HG03457 (cell line): ENCODE measurements around the gene FAM111A.

Experiments
- ATAC-seq: cut with Tn5 transposase; IDR thresholded peaks from one replicate; pipeline ENCODE4 v1.9.1; 2021; ENCODE audit warnings: moderate number of reproducible peaks; ENCODE audit not compliant: unreplicated experiment

FAM111A gene

DNA sequence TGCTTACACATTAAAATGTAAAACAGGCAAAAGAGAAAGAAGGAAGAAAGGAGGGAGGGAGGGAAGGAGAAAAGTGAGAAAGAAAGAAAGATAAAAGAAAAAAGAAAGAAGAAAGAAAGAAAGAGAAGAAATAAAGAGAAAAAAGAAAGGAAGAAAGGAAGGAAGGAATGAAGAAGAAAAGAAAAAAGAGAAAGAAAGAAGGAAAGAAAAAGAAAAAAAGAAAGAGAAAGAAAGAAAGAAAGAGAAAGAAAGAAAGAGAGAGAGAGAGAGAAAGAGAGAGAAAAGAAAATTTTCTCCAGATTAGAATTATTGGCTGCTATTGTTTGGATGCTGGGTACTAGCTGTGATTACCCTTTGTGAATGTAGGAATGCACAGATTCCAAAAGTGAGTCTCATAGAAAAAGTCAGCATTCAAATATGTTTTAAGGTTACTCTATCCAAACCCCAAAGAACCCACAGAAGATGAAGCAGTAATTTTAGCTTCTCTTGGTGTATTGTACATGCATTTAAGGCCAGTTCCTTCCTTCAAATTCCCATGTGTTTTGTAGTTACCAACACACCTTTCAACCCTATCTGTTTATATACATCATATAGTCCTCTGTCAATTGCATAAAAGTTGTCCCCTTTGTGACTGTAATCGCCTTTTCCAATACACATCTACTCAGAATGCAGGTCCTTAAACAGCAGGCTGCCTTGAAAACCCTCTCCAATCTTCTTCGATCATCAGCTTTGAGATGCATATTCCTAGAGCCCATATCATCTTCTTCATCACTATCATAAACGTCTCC, 789 bp upstream of the FAM111A start:
- ATAC-seq = no peak

DNA sequence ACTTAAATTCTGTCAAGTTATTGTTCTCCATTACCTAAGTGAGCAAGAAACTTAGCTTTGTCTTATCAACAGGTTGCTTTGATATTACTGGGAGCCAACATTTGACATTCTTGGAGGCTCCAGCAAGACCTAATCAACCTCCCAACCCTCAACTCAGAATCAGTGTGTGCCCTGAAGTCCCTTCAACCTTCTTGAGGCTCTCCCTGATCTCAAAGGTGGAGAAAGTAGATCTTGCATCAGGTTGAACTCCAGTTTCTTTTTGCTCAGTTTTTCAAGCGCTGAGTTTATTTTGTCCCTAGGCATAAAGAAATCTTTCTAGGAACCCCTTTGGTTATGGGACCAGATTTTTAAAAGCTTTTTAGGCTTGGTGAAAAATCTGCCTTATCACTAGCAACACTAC, 1.4 kb downstream of the FAM111A start:
- no peak for ATAC-seq

DNA sequence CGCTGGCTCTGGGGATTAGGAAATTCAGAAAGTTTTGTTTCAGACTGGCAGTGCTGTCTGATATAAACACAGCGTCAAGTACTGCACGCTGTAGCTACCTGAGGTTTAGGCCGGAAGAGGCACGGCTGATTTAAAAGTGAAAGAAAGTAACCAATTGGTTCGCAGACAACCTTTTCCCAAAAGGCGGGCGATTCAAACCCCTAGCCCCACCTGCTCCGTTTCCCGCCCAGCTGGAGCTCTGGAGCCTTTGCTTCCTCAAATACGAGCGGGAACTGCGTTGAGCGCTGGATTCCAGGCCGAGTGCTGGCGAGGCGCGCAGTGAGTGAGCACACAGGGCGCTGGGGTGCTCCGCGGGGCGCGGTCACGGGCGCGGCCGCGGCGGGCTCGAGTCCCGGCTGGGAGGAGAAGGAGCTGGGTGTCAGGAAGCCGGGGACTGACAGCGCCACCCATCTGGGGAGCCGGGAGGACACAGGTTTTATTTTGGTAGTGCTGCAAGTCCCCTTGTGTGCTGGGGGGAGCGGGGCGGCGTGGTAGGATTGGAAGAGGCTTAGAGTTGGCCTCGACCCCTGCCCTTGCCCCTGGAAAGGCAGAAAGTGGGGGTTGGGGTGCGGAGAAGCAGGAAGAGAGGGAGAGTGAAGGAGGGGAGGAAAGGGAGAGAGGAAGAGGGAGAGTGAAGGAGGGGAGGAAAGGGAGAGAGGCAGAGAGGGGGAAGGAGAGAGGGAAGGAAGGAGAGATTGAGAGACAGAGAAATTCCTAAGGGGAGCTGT, 2.1 kb downstream of the FAM111A start:
- ATAC-seq = peak; percentile 47

DNA sequence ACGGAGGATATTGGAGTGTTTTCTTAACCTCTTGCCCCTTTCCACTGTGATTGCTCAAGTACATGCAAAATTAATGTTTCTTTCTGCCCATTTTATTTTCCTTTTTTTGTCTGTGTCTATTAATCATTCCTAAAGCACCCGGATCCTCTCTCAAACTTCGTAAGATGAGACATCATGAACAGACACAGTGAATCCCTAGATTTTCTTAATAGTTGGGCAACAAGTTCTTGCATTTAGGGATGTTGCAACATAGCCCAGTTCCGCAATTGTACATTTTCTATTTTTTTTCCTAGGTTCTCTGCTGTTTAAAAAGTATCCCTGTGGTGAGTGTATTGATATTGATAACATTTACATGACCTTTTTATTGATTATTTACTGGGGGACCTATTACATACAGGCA, 2.9 kb downstream of the FAM111A start:
- ATAC-seq = no peak

DNA sequence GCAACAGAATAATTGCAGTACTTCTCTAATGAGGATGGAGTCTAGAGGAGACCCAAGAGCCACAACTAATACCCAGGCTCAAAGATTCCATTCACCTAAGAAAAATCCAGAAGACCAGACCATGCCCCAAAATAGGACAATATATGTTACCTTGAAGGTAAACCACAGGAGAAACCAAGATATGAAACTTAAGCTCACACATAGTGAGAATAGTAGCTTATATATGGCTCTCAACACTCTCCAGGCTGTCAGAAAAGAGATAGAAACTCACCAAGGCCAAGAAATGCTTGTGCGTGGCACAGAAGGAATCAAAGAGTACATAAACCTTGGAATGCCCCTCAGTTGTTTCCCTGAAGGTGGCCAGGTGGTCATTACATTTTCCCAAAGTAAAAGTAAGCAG, 9.1 kb downstream of the FAM111A start:
- peak; percentile 43 for ATAC-seq

DNA sequence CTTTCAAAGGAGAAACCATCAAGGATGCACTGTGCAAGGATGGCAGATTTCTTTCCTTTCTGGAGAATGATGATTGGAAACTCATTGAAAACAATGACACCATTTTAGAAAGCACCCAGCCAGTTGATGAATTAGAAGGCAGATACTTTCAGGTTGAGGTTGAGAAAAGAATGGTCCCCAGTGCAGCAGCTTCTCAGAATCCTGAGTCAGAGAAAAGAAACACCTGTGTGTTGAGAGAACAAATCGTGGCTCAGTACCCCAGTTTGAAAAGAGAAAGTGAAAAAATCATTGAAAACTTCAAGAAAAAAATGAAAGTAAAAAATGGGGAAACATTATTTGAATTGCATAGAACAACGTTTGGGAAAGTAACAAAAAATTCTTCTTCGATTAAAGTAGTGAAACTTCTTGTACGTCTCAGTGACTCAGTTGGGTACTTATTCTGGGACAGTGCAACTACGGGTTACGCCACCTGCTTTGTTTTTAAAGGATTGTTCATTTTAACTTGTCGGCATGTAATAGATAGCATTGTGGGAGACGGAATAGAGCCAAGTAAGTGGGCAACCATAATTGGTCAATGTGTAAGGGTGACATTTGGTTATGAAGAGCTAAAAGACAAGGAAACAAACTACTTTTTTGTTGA, 9.8 kb downstream of the FAM111A start:
- ATAC-seq = no peak

DNA sequence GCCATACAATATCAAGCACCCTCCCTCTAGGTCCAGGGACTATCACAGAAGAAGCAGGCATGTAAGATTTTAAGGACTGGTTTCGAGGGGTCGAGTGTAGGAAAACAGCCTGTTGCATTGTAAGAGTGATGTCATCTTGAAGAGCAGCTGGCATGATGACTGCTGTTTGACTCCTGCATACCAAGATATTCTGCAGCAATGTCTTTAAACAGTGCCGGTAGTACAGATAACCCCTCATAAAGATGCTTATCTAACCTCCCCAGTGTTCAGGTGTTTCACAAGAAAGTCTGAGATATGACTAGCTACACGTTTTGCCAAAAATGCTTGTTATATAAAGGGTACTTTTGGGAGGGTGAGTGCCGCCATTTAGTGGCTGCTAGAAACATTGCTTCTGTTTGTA, 12.0 kb downstream of the FAM111A start:
- ATAC-seq = no peak

DNA sequence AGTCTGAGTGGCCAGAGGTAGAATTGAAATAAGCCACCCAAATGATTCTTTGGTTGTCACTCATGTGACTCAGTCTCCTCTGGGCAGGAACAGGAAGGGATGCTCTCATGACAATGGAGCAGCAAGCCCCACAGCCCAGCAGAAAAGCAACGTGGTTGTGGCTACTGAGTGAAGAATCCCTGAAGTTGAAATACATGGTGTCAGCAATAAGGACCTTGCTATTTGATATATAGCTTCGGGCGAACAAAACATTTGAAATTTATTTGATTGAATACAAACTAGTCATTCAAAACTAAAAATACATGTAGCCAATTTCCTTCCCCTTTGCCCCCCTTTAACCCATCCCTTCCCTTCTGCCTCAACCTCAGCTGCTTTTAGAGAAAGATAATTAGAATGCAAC, 14.8 kb downstream of the FAM111A start:
- no peak for ATAC-seq

DNA sequence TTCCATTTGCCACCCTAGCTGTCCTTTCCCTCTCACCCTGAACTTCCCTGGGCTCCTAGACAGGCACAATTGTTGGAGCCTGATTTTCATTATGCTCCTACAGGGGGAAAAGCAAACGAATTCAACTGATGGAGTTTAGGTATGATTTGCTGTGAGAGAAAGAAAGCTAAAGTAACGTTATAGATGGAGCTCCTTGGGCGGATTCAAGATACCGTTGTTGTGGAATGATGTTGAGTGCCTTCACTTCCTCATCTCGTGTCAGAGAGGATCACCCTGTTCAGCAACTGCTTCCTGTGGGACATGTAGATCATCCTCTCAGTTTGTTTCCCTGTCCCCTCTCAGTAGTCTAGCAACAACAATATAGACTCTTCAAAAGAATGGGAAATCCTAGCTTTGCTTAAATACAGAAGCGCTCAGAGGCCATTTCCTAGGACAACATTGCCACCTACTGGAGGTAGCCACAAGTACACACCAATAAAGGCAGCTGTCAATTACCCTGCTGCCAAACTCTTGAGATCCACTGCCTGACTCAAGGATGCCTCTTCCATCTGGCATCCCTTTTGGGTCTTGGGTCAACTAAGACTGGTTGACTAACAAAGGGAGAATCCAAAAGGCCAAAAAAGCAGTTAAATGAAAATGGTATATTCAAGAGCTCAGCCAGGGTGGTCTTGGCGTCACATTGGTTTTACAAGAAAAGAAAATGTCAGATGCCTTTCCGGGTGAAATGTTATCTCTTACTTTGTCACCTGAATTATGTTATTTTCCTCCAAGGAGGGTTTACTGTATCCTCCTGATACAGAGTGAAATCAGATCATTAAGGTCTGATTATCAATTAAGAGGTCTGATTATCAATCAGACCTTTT, 15.8 kb downstream of the FAM111A start:
- ATAC-seq = peak; percentile 65

DNA sequence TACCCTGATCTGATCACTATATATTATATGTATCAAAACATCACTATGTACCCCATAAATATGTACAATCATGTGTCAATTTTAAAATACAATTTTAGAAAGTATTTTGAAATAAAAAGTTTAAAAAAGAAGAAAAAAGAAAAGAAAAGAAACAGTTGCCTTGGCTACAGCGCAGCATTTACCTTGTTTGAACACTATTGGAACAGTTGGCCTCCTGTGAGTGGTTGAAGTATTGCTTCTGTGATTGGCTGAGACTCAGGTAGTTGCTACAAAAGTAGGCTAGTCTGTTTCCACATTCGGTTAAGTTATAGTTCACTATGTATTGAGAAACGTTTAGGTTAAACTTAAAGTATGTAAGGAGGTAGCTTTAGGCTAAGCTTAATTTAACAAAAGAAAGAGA, 21.4 kb downstream of the FAM111A start:
- no peak for ATAC-seq

DNA sequence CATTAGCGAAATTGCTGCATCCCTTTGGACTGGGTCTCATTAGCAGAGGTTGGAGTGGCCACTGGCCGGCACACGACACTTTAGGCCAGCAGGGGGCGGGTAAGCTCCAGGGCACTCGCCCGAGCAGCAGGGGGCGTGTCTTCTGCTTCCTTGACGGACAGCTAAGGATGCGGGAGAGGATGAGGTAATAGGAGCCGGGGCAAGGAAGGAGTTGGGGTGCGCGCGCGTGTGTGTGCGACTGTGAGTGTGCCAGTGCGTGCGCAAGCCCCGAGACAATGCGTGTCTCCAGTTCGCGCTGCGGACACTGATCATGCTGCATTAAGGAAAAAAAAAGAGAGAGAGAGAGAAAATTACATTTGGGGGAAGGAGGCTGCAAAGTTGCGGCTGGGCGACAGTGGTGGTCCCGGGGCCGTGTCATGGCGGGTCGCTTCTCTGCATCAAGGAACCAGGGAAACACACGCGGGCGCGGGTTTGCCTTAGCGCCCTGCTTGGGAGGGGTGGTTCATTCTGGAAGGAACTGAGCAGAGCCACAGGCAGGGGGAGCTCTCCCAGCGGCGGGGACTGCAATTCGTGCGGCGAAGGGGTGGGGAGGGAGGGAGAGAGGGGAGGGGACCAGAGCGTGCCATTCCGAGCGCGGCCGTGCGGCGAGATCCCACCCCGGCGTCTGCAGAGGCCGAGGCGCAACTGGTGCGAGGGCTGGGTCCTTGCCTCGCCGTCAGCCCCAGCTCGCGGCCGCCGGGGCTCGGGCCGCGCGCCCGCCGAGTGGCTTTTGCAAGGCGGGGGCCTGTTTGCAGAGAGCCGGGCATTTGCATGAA, 29.1 kb downstream of the FAM111A start, which contains the start of gene DTX4:
Gene DTX4, plus strand, starts transcription at position 625 of the 815 bp plus-strand sequence. CDS start 464 bp downstream, outside the sequence.
- ATAC-seq = peak; percentile 65

DNA sequence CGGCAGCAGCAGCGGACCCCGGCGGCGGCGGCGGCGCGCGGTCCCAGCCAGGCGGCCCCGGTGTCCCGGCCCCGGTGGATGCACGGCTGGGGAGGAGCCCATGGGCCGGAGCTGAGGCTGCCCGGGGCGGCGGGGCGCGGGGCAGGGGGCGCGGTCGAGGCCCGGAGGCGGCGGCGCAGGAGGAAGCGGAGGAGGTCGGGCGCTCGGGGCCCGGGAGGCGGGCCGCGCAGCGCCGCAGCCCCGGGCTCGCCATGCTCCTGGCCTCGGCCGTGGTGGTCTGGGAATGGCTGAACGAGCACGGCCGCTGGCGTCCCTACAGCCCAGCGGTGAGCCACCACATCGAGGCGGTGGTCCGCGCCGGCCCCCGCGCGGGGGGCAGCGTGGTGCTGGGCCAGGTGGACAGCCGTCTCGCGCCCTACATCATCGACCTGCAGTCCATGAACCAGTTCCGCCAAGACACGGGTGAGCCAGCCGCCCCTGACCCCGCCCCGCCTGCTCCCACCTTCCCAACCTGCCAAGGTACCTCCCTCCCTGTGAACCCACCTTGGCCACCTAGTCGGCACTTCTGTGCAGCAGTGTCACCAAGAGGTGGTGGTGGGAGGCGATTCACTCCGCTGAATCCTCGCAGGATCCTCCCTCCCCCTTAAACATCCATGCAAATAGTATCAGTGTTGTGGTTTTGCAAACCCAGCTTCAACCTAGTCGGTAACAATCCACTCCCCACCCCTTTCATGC, 29.9 kb downstream of the FAM111A start:
- ATAC-seq = peak; percentile 24

DNA sequence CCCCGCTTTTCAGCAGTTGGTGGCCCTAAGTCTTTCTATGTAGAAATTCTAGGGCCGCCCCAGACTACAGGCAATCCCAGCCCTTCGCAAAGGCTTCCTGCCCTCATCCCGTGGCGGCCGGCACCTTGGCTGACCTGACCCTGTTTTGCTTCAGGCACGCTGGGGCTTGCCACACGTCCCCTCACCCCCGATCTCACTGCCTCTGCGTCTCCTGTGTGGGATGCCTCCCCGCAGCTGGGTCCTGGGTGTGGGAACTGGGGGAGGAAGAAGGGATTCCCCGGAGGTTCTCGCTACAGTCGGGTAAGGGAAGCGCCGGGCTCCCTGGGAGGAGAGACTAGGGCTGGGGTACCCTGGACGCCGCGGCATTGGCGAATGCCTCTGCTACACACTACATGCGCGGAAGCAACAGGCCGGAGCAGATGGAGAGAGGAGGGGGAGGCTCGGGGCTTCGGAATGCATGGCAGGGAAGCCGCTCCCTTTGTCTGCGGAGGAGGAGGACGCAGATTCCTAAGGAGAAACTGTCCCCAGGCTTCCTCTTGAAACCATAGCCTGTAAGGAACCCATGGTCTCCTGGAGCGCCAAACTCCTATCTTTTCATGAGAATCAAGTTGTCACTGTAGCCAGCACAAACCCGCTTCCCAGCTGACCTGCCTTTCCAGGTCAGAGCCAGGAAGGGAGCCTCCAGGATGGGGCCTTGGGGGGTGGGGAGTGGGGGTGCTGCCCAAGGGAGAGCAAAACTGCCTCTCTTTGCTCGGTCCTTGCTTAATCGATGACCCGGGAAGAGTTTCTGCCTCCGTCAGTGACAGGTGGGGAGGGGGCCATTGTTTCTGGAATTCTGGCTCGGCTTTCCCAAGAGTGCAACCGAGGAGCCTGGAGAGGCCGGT, 30.7 kb downstream of the FAM111A start:
- ATAC-seq = no peak

DNA sequence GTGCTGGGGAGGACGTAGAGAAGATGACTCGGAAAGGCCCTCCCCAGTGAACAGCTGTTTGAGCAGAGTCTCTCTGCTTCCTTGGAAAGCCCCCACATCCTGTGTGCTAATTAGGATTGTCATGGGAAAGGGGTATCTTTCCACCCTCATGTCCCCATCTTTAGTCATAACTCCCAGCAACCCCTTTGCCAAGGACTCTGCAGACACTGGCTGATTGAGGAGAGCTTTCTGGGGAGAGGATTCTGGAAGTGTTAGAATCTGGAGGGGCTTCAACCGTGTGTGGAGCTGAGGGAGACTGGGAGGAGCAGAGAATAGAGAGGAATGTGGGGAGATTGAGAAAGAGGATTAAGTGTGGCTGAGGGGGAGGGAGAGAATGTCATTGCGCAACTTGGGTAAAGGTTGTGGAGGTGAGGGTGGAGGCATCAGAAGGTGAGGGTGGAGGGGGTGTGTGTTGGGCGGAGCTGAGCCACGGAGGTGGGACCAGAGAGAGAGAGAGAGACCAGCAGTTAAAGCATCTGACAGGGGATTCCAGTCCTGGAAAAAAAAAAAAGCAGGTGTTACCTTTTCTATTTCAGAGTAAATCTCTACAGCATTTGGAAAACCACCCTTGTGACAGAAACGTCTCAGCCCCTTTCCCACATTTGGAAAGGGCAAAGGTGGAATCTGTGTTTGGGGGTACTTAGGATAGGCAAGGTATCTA, 31.5 kb downstream of the FAM111A start:
- no peak for ATAC-seq

DNA sequence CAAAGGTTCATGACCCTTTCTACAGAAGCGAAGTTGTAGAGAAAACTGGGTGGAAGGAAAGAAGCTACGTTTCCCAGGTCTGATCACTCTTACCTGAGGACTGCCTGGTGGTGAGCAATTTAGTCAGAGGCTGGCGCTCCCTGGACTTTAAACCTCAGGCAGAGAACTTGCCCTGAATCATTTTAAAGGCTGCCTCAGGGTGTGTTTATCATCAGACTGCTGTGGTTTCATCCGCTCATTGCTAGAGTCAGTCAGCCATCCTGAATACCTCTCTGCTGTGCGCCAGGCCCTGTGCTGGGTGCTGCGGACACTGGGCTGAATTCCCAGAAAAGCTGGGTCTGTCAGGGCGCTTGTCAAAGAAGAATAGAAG, 32.0 kb downstream of the FAM111A start:
- no peak for ATAC-seq

DNA sequence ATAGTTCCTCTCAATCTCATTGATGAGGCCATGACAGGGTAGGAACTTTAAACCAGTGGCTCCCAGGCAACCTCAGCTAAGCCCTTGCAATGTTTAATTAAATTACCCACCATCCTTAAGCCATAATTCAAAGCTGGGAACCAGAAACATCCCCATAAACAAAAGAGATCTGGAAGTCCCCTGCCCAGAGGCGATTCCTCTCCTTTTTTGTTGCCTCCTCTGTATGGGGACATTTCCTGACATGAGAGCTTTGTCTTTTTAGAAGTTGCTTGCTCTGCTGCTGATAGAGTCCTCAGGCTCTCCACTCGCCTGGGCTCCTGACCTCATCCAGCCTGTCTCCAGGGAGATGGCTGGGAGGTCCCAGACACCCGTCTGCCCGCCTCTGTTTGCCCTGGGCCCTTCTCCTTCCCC, 32.4 kb downstream of the FAM111A start:
- no peak for ATAC-seq

DNA sequence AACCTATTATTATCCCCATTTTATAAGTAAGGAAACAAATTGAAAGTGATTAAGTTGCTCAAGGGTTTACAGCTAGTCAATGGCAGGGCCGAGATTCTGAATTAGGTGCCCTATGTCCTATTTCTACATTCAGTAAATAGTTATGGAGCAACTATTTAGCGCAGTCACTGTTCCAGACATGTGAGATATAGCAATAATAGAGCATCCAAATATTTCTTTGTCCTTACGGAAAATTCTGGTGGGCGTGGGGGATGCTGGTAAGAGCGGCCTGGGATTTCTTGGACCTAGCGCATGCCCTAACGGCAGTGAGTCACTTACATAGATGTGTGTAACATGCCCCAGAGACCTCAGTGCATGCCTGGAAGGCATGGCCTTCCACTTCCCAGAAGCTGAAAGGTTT, 33.7 kb downstream of the FAM111A start:
- no peak for ATAC-seq

DNA sequence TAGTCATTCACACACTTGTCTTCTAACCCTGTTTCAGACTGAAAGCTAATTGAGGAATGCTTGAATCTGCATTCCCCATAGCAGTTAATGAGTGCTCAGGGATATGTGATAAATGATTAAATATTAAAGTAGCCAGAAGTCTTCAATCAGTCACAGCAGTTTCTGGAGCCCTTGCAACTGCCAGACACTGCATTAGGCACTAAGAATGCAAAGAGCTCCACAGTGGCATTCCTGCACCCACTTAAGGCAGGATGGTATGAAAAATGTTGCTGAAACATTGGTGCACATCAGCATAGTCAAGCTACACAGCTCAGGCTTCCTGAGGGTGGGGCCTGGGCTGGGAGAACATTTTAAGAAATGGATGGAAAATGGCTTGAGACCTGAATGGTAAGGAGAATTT, 35.7 kb downstream of the FAM111A start:
- ATAC-seq = no peak
